SK-N-SH (cell line): ENCODE data around the gene TMEM170B. TPM values are rescaled to one million over a fixed set of nuclear protein-coding genes. Genes with fewer than 3 reads are reported as not detected.

Experiments
- CTCF ChIA-PET: fragments of 300-600, 350-600 bp; formaldehyde crosslinking; extraction: SDS; loops from one replicate; lab custom pipeline; 2021; lab: Yijun Ruan, JAX
- POLR2A ChIA-PET: fragments of 350-600 bp; sonication (Branson Sonifier 250); formaldehyde crosslinking; extraction: SDS; loops from one replicate; lab custom pipeline; 2020; ENCODE audit warnings: antibody characterized with exemption, inconsistent platforms; lab: Yijun Ruan, JAX
- DNase-seq: peaks from one replicate; pipeline ENCODE4 v3.0.0; 2012
- H2AFZ ChIP-seq: fragments of 200-600 bp; sonication (generic); 2 replicates; pipeline ENCODE4 v1.8.1; 2016; ENCODE audit warnings: antibody characterized with exemption, mild to moderate bottlenecking, low read depth
- H3F3A ChIP-seq: fragments of 200-600 bp; sonication (generic); replicated peaks from 2 replicates; pipeline ENCODE3; 2016; ENCODE audit warnings: antibody characterized with exemption, mild to moderate bottlenecking; ENCODE audit not compliant: insufficient read depth
- H3K27ac ChIP-seq, 2 experiments: fragments of 200-500 bp in 1 of 2; fragments of 200-600 bp in 1 of 2; sonication (Bioruptor generic) in 1 of 2; sonication (generic), shearing (Covaris generic) in 1 of 2; 2 replicates each; pipeline versions ENCODE4 v1.5.1 to v1.6.1; 2014 to 2016; ENCODE audit warnings: low read depth in 2 of 2, inconsistent platforms in 1 of 2, low read length in 1 of 2, mild to moderate bottlenecking in 1 of 2, mixed read lengths in 1 of 2
- H3K27me3 ChIP-seq: fragments of 200-600 bp; sonication (generic), shearing (Covaris generic); 2 replicates; pipeline ENCODE4 v1.6.1; 2016; ENCODE audit warnings: mixed run types; ENCODE audit not compliant: insufficient read depth
- H3K36me3 ChIP-seq, 2 experiments: fragments of 200-500 bp in 1 of 2; fragments of 200-600 bp in 1 of 2; sonication (Bioruptor generic) in 1 of 2; sonication (generic) in 1 of 2; replicated peaks in 1 of 2; 2 replicates each; pipeline versions ENCODE3 to v1.5.1; 2014 to 2016; ENCODE audit warnings: low read length in 1 of 2, mild to moderate bottlenecking in 1 of 2; ENCODE audit not compliant: insufficient read depth in 2 of 2, control insufficient read depth in 1 of 2
- H3K4me1 ChIP-seq, 2 experiments: fragments of 200-500 bp in 1 of 2; fragments of 200-600 bp in 1 of 2; sonication (Bioruptor generic) in 1 of 2; sonication (generic), shearing (Covaris generic) in 1 of 2; 2 replicates each; pipeline versions ENCODE4 v1.5.1 to v1.6.1; 2014 to 2016; ENCODE audit warnings: low read depth in 1 of 2, low read length in 1 of 2, mixed run types in 1 of 2; ENCODE audit not compliant: insufficient read depth in 2 of 2, control insufficient read depth in 1 of 2
- H3K4me2 ChIP-seq: fragments of 200-600 bp; sonication (generic), shearing (Covaris generic); 2 replicates; pipeline ENCODE4 v1.6.1; 2017; ENCODE audit warnings: mixed run types
- H3K4me3 ChIP-seq, 2 experiments: fragments of 200-500 bp in 1 of 2; fragments of 200-600 bp in 1 of 2; sonication (Bioruptor generic) in 1 of 2; sonication (generic), shearing (Covaris generic) in 1 of 2; 2 replicates each; pipeline versions ENCODE4 v1.5.1 to v1.8.1; 2014 to 2016; ENCODE audit warnings: low read depth in 2 of 2, inconsistent platforms in 1 of 2, low read length in 1 of 2, mild to moderate bottlenecking in 1 of 2, mixed read lengths in 1 of 2, moderate library complexity in 1 of 2
- H3K79me2 ChIP-seq: fragments of 200-600 bp; sonication (generic); 2 replicates; pipeline ENCODE4 v1.8.1; 2017; ENCODE audit warnings: mild to moderate bottlenecking; ENCODE audit not compliant: insufficient read depth
- H3K9ac ChIP-seq: fragments of 200-600 bp; sonication (generic); 2 replicates; pipeline ENCODE4 v1.6.1; 2017; ENCODE audit warnings: mixed run types
- H3K9me2 ChIP-seq: fragments of 200-600 bp; sonication (generic); 2 replicates; pipeline ENCODE4 v1.6.1; 2017; ENCODE audit warnings: mixed run types
- H3K9me3 ChIP-seq: fragments of 200-600 bp; sonication (generic); 2 replicates; pipeline ENCODE4 v1.6.1; 2017; ENCODE audit warnings: mixed run types, mild to moderate bottlenecking, moderate library complexity
- H4K20me1 ChIP-seq: fragments of 200-600 bp; sonication (generic); 2 replicates; pipeline ENCODE4 v1.6.1; 2017; ENCODE audit warnings: mild to moderate bottlenecking, mixed run types; ENCODE audit not compliant: insufficient read depth
- CHD2 ChIP-seq: fragments of 150-350 bp; IDR thresholded peaks from 2 replicates; pipeline ENCODE4 v1.6.1; 2018; ENCODE audit warnings: low read length; ENCODE audit not compliant: partially characterized antibody
- CTCF ChIP-seq: fragments of 200-600 bp; sonication (generic); IDR thresholded peaks from 2 replicates; pipeline ENCODE4 v1.6.1; 2017; ENCODE audit warnings: antibody characterized with exemption, mild to moderate bottlenecking, moderate library complexity
- FOXJ3 ChIP-seq: sonication (generic); formaldehyde crosslinking; IDR thresholded peaks from 2 replicates; pipeline ENCODE4 v1.5.1; 2020; ENCODE audit warnings: mild to moderate bottlenecking, missing genetic modification reagents
- GABPA ChIP-seq: IDR thresholded peaks from 2 replicates; pipeline ENCODE4 v1.4.0; 2012; ENCODE audit warnings: low read depth, mild to moderate bottlenecking
- MEF2A ChIP-seq: IDR thresholded peaks from 2 replicates; pipeline ENCODE4 v1.4.0; 2012; ENCODE audit warnings: low read depth, borderline replicate concordance
- NRF1 ChIP-seq: IDR thresholded peaks from 2 replicates; pipeline ENCODE4 v1.6.1; 2012; ENCODE audit warnings: low read depth, mild to moderate bottlenecking, low read length
- PBX3 ChIP-seq: IDR thresholded peaks from 2 replicates; pipeline ENCODE4; 2012
- REST ChIP-seq: IDR thresholded peaks from 2 replicates; pipeline ENCODE4 v1.6.1; 2012; ENCODE audit warnings: mild to moderate bottlenecking, low read depth, low read length, moderate library complexity
- SIN3A ChIP-seq: IDR thresholded peaks from 2 replicates; pipeline ENCODE4 v1.6.1; 2012; ENCODE audit warnings: low read depth, mild to moderate bottlenecking, low read length, moderate library complexity, borderline replicate concordance
- USF2 ChIP-seq: fragments of 150-350 bp; IDR thresholded peaks from 2 replicates; pipeline ENCODE4 v1.6.1; 2017; ENCODE audit warnings: antibody characterized with exemption, low read length, low read depth, borderline replicate concordance
- ZBTB33 ChIP-seq: IDR thresholded peaks from 2 replicates; pipeline ENCODE4 v1.4.0; 2012; ENCODE audit warnings: low read depth, borderline replicate concordance
- WGBS: methylation state at CpG from one replicate; pipeline ENCODE4 v1.1.6; 2017; ENCODE audit warnings: low lambda C conversion rate; 5-methylcytosine and 5-hydroxymethylcytosine counted together
- polyA plus RNA-seq, 3 experiments: library from polyadenylated mRNA; depleted of rRNA; stranded (reverse); fragments of >200 nt; gene quantifications; 2 replicates each; pipeline ENCODE4 v1.2.3, GENCODE V29; 2012

The TMEM170B gene
- polyA plus RNA-seq, 1 of the 3 experiments (the other 2 are of a cell fraction): 0.44 TPM

- Histone ChIP-seq H3K36me3 (no peaks in the 10 kb centered on the region), H3K4me1 (no peaks in the 10 kb centered on the region), H3K9me2 (no peaks in the 10 kb centered on the region), H4K20me1 (no peaks in the 10 kb centered on the region), H3K9me3 (peaks cover 6% of the 10 kb centered on the region; the same call in 1 of the 2 replicates), H3K4me3 (no peak overlapping the region)
- POLR2A ChIA-PET: no interaction called here
- WGBS: 63% methylated on average over 4 of the region's 4 CpGs
- DNase-seq: no peak
- TF ChIP-seq CHD2 (no peak), FOXJ3 (CRISPR knock-in tag) (no peak), CTCF (no peak), REST (no peak), ZBTB33 (no peak), NRF1 (no peak), SIN3A (no peak), MEF2A (no peak), GABPA (no peak), USF2 (no peak), PBX3 (no peak)
- TF ChIP-seq, all 33 proteins: peak for 0
- Histone ChIP-seq H3F3A (no peaks in the 10 kb centered on the region), H3K9ac (no peak overlapping the region), H3K27me3 (no peaks in the 10 kb centered on the region), H3K4me2 (no peak overlapping the region), H3K79me2 (no peaks in the 10 kb centered on the region), H3K27ac (no peak overlapping the region), H2AFZ (no peak overlapping the region)
- CTCF ChIA-PET: no interaction called here
Observed at GRCh38 chr6:11522812-11523605, 14.5 kb upstream of the TMEM170B start.
